Measurements from ENCODE around the gene GTPBP6.

- TF ChIP-seq GLIS3 (CRISPR knock-in tag; IDR thresholded peaks at IDR 0.05) (no peak), PATZ1 (CRISPR knock-in tag; IDR thresholded peaks at IDR 0.05; ENCODE audit: borderline replicate concordance) (no peak), ZC3H10 (CRISPR knock-in tag; IDR thresholded peaks at IDR 0.05) (no peak), ZNF565 (CRISPR knock-in tag; conservative IDR thresholded peaks at IDR 0.05; ENCODE audit: low read depth) (no peak), ISL1 (CRISPR knock-in tag; IDR thresholded peaks at IDR 0.05) (no peak), ZNF70 (CRISPR knock-in tag; IDR thresholded peaks at IDR 0.05) (no peak), ZFP30 (CRISPR knock-in tag; IDR thresholded peaks at IDR 0.05) (no peak), CSRNP3 (CRISPR knock-in tag; IDR thresholded peaks at IDR 0.05) (no peak), OSR1 (CRISPR knock-in tag; IDR thresholded peaks at IDR 0.05) (no peak), SNAI2 (CRISPR knock-in tag; IDR thresholded peaks at IDR 0.05) (no peak), ARNTL (CRISPR knock-in tag; IDR thresholded peaks at IDR 0.05; ENCODE audit: borderline replicate concordance, low read depth) (no peak), BACH2 (CRISPR knock-in tag; IDR thresholded peaks at IDR 0.05; ENCODE audit: borderline replicate concordance) (no peak)
- TF ChIP-seq, protein P1, sequence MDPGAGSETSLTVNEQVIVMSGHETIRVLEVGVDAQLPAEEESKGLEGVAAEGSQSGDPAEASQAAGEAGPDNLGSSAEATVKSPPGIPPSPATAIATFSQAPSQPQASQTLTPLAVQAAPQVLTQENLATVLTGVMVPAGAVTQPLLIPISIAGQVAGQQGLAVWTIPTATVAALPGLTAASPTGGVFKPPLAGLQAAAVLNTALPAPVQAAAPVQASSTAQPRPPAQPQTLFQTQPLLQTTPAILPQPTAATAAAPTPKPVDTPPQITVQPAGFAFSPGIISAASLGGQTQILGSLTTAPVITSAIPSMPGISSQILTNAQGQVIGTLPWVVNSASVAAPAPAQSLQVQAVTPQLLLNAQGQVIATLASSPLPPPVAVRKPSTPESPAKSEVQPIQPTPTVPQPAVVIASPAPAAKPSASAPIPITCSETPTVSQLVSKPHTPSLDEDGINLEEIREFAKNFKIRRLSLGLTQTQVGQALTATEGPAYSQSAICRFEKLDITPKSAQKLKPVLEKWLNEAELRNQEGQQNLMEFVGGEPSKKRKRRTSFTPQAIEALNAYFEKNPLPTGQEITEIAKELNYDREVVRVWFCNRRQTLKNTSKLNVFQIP (CRISPR knock-in tag; IDR thresholded peaks at IDR 0.05; ENCODE audit: borderline replicate concordance, low read depth), result no peak
- TF ChIP-seq, protein P2, sequence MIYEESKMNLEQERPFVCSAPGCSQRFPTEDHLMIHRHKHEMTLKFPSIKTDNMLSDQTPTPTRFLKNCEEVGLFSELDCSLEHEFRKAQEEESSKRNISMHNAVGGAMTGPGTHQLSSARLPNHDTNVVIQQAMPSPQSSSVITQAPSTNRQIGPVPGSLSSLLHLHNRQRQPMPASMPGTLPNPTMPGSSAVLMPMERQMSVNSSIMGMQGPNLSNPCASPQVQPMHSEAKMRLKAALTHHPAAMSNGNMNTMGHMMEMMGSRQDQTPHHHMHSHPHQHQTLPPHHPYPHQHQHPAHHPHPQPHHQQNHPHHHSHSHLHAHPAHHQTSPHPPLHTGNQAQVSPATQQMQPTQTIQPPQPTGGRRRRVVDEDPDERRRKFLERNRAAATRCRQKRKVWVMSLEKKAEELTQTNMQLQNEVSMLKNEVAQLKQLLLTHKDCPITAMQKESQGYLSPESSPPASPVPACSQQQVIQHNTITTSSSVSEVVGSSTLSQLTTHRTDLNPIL (CRISPR knock-in tag; IDR thresholded peaks at IDR 0.05; ENCODE audit: low read depth), result no peak
These were observed 28.9 kb upstream of the GTPBP6 start for GRCh38 chrX:347351-348117.

All from SK-N-SH treated with all-trans-retinoic acid at 6 μM for 48 hours (cell line).